Ishikawa (cell line): Measurements from ENCODE around the gene KRT35.

ENCODE experiments used
- CREB1 ChIP-seq: IDR thresholded peaks from 2 replicates; pipeline ENCODE4 v1.6.1; 2012; ENCODE audit warnings: low read depth
- EP300 ChIP-seq: IDR thresholded peaks from 2 replicates; pipeline ENCODE4 v1.6.1; 2012; ENCODE audit warnings: borderline replicate concordance
- FOXM1 ChIP-seq: IDR thresholded peaks from 2 replicates; pipeline ENCODE4 v1.6.1; 2012; ENCODE audit warnings: low read depth, borderline replicate concordance
- RAD21 ChIP-seq: IDR thresholded peaks from 2 replicates; pipeline ENCODE4 v1.6.1; 2012; ENCODE audit warnings: low read depth
- REST ChIP-seq: IDR thresholded peaks from 2 replicates; pipeline ENCODE4 v1.6.1; 2012; ENCODE audit warnings: low read depth, mild to moderate bottlenecking
- TEAD4 ChIP-seq: IDR thresholded peaks from 2 replicates; pipeline ENCODE4 v1.6.1; 2012
- USF1 ChIP-seq: IDR thresholded peaks from 2 replicates; pipeline ENCODE4 v1.6.1; 2012

GRCh38 chr17:41480136-41480535 lies 815 bp downstream of the KRT35 start:
- no peak for TF ChIP-seq CREB1
- TF ChIP-seq FOXM1, result no peak
- no peak for TF ChIP-seq REST
- no peak for TF ChIP-seq TEAD4
- no peak for TF ChIP-seq USF1
- no peak for TF ChIP-seq EP300
- no peak for TF ChIP-seq RAD21
